Thymus (tissue), 11 donors: ENCODE data around the gene NRDE2. TPM values are rescaled to one million over a fixed set of nuclear protein-coding genes. Genes with fewer than 3 reads are reported as not detected.

Source experiments
- DNase-seq, 9 donors: peaks; one replicate each; pipeline ENCODE4 v3.0.0-alpha.2; 2013; ENCODE audit warnings: low spot score in 9 of 9, low read depth in 6 of 9, missing footprints in 1 of 9
- H3K27ac ChIP-seq, 2 donors: one replicate each; pipeline ENCODE4 v1.5.1; 2013; ENCODE audit warnings: control low read depth in 1 of 2, low read depth in 1 of 2, low read length in 1 of 2, mild to moderate bottlenecking in 1 of 2, moderate library complexity in 1 of 2
- H3K27me3 ChIP-seq, 2 donors: one replicate each; pipeline ENCODE4 v1.5.1; 2013; ENCODE audit warnings: low read length in 1 of 2; ENCODE audit not compliant: control insufficient read depth in 2 of 2, insufficient read depth in 1 of 2
- H3K36me3 ChIP-seq, 2 donors: one replicate each; pipeline ENCODE4 v1.5.1; 2013; ENCODE audit warnings: low read length in 1 of 2, mild to moderate bottlenecking in 1 of 2, moderate library complexity in 1 of 2; ENCODE audit not compliant: control insufficient read depth in 2 of 2, insufficient read depth in 2 of 2
- H3K4me1 ChIP-seq, 2 donors: one replicate each; pipeline ENCODE4 v1.5.1; 2013; ENCODE audit warnings: low read length in 2 of 2; ENCODE audit not compliant: control insufficient read depth in 2 of 2, insufficient read depth in 2 of 2
- H3K4me3 ChIP-seq, 2 donors: one replicate each; pipeline ENCODE4 v1.5.1; 2013; ENCODE audit warnings: low read length in 2 of 2, control low read depth in 1 of 2, mild to moderate bottlenecking in 1 of 2
- H3K9me3 ChIP-seq, 2 donors: one replicate each; pipeline ENCODE4 v1.5.1; 2013; ENCODE audit warnings: low read length in 1 of 2, mild to moderate bottlenecking in 1 of 2; ENCODE audit not compliant: control insufficient read depth in 2 of 2, insufficient read depth in 1 of 2
- whole genome bisulfite sequencing: extraction: QIAGEN DNeasy Blood & Tissue Kit; methylation state at CpG from one replicate; pipeline ENCODE4 v1.1.7; 2013; 5-methylcytosine and 5-hydroxymethylcytosine counted together
- polyA plus RNA-seq: library from polyadenylated mRNA; stranded (reverse); fragments of 200-250 nt; gene quantifications from one replicate; pipeline ENCODE4 v1.2.3, GENCODE V29; 2013
- total RNA-seq: library from RNA; stranded (reverse); fragments of 120-200 nt; gene quantifications from one replicate; pipeline ENCODE4 v1.2.4, GENCODE V29; 2013
- donor health status: healthy.

NRDE2 gene
- total and polyA plus RNA-seq, 2 donors: 9.4 to 12.5 TPM

DNA sequence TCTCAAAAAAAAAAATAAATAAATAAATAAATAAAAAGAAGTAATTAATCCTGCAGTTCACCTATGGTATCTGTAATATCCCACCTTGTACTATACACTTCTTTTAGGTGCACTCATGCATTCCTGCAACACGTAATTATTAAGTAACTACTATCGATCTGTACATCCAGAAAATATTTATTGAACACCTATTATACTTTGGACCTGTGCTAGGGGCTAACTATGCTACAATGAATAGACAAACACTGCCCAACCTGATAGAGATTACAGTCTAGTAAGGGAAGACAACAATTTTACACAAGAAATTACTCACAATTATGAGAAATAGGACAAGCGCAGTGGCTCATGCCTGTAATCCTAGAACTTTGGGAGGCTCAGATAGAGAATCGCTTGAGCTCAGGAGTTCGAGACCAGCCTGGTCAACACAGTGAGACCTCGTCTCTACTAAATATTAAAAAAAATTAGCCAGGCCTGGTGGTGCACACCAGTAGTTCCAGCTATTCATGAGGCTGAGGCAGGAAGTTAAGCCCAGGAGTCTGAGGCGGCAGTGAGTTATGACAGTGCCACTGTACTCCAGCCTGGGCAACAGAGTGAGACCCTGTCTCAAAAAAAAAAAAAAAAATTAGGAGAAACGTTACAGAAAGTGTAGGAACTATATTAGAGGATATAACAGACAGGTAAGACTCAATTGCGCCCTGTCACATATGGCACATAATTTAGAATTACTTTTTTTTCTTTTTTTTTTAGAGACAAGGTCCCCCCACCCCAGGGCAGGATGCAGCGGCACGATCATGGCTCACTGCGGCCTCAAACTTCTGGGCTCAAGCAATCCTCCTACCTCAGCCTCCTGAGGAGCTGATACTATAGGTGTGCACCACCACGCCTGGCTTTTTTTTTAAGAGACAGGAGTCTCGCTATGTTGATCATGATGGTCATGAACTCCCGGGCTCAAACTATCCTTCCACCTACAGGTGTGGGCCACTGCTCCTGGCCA is 1.2 kb downstream of the NRDE2 start:
- H3K27me3 ChIP-seq: peaks cover 0 to 4% of the 10 kb centered on the region in 2 donors
- no peaks in the 10 kb centered on the region for H3K9me3 ChIP-seq
- peak overlapping the region; percentile 73 to 75 for H3K4me3 ChIP-seq
- peaks cover 0 to 3% of the 10 kb centered on the region in 2 donors for H3K36me3 ChIP-seq
- peaks cover 9 to 10% of the 10 kb centered on the region in 2 donors for H3K4me1 ChIP-seq
- DNase-seq: no peak
- WGBS: 98% methylated on average over 15 of the region's 15 CpGs
- H3K27ac ChIP-seq: no peak overlapping the region

DNA sequence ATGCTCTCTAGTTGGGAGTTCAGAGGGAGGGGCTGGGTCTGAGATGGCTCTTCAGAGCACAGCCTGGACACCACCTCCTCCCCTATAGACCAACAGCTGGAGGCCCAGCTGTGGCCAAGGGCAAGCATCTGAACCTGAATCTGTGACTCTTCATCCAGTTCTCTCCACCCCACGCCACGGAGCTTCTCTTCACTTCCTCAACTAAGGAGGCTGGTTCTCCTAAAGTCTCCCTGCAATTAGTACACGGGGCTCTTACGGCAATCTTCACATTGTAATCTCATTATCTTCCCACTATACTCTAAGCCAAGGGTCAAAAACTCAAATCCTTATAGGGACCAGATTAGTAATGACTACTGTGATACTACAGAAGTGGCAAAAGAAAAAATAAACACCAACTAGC is 9.8 kb downstream of the NRDE2 start:
- H3K4me3 ChIP-seq: no peak overlapping the region
- H3K27ac ChIP-seq: no peak overlapping the region
- H3K4me1 ChIP-seq: no peaks in the 10 kb centered on the region
- 97% methylated on average over 4 of the region's 4 CpGs for WGBS
- H3K36me3 ChIP-seq: peaks cover 6 to 8% of the 10 kb centered on the region in 2 donors
- H3K27me3 ChIP-seq: no peaks in the 10 kb centered on the region
- H3K9me3 ChIP-seq: no peaks in the 10 kb centered on the region
- DNase-seq: no peak

DNA sequence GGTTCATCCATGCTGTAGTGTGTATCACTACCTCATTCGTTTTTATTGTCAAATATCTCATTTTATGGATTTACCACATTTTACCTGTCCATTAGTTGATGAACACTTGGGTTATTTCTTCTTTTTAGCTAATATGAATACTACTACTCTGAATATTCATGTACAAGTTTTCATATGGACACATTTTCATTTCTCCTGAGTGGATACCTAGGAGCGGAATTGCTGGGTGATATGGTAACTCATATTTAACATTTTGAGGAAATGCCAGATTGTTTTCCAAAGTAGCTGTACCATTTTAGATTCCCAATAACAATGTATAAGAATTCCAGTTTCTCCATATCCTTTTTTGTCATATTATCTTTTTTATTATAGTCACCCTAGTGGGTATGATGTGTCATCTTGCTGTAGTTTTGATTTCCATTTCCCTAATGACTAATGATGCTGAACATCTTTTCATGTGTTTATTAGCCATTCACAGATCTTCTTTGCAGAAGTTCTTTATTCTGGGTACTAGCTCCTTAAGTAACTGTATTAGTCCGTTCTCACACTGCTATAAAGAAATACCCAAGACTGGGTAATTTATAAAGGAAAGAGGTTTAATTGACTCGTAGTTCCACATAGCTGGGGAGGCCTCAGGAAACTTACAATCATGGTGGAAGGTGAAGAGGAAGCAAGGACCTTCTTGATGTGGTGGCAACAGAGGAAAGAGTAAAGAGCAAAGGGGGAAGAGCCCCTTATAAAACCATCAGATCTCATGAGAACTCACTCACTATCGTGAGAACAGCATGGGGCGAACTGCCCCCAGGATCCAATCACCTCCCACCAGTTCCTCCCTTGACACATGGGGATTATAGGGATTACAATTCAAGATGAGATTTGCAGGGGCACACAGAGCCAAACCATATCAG is 11.9 kb downstream of the NRDE2 start:
- no peak for DNase-seq
- Histone ChIP-seq H3K9me3 (no peaks in the 10 kb centered on the region), H3K27ac (no peak overlapping the region), H3K36me3 (peaks cover 15 to 16% of the 10 kb centered on the region in 2 donors), H3K4me1 (no peaks in the 10 kb centered on the region), H3K27me3 (no peaks in the 10 kb centered on the region), H3K4me3 (no peak overlapping the region)
- WGBS: 86% methylated on average over 6 of the region's 6 CpGs

DNA sequence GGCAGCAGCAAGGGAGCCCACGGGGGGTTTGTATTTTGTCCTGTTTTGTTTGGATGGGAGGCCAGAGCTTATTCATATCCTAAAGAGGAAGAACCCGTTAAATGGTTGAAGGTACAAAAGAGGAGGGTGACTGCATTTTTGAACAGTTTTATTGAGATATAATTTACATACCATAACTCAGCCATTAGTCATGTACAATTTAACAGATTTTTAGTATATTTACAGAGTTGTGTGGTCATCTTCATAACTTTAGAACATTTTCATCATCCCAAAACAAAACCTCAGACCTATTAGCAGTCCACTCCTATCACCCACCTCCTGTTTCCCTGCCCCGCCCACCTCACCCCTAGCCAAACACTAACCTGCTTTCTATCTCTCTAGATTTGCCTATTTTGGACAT is 12.6 kb downstream of the NRDE2 start:
- Histone ChIP-seq H3K4me1 (no peaks in the 10 kb centered on the region), H3K4me3 (no peak overlapping the region), H3K9me3 (no peaks in the 10 kb centered on the region), H3K27me3 (no peaks in the 10 kb centered on the region), H3K27ac (no peak overlapping the region), H3K36me3 (peaks cover 19 to 20% of the 10 kb centered on the region in 2 donors)
- no peak for DNase-seq
- WGBS: over 99% methylated on average over 3 of the region's 3 CpGs

DNA sequence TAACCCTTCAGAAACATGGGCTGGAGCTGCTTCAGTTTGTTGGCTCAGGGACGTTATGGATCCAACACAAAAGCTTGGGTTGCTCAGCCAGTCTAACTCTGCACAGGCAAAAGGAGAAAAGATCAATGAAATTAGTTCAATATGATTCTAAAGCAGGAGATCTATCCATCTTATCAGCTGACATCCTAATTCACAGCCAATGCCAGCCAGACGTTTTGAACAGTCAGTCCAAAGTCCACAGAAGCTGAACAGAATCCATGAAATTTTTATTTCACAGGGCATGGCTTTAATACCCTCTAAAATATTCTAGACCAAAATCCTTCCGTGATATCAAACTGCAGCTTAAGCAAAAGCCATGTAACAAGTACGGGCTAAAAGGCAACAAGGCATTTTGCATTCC is 13.7 kb downstream of the NRDE2 start:
- H3K36me3 ChIP-seq: peaks cover 25 to 27% of the 10 kb centered on the region in 2 donors
- H3K27ac ChIP-seq: no peak overlapping the region
- DNase-seq: no peak
- H3K9me3 ChIP-seq: no peaks in the 10 kb centered on the region
- no peak overlapping the region for H3K4me3 ChIP-seq
- no peaks in the 10 kb centered on the region for H3K4me1 ChIP-seq
- H3K27me3 ChIP-seq: no peaks in the 10 kb centered on the region
- 99% methylated on average over 4 of the region's 4 CpGs for WGBS

DNA sequence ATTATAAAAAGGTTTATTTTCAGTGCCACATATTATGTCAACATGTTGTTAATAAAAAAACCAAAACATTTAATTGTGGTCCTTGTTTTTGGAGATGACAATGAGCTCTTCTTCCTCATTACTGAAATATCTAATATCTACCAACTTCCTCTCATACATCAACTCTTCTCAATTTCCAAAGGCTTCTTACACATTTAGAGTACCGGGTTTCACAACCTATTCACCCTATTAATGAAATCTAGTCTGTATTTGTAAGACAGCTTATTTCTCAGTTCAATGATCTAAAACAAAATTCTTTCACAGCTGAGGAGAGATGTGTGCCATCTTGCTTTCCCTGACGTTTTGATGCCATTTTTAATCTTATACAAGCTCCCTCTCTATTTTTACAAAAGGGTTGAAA is 14.5 kb downstream of the NRDE2 start:
- Histone ChIP-seq H3K36me3 (peaks cover 30 to 31% of the 10 kb centered on the region in 2 donors), H3K9me3 (no peaks in the 10 kb centered on the region), H3K27ac (no peak overlapping the region), H3K4me1 (no peaks in the 10 kb centered on the region), H3K27me3 (no peaks in the 10 kb centered on the region), H3K4me3 (no peak overlapping the region)
- 95% methylated on average over 2 of the region's 2 CpGs for WGBS
- DNase-seq: no peak

DNA sequence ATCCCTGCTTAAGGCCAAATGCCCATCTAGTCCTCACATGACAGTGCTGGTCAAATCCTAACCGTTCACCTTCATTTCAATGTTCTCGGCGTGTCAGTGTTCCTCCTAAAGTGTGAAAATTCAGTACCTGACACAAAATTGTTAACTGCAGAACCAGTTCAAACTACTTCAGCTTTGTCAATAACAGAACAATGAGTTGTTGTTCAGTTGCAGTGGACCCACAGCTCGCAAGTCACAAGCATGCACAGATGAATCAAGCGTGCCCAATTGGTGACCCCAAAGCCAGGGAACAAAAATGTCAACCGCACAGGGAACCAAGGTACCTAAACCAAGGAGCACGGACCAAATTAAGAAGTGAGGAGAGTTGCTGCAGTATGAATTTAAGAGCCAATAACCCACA is 23.2 kb downstream of the NRDE2 start:
- WGBS: 99% methylated on average over 7 of the region's 7 CpGs
- no peaks in the 10 kb centered on the region for H3K4me1 ChIP-seq
- H3K36me3 ChIP-seq: peaks cover 41 to 44% of the 10 kb centered on the region in 2 donors
- H3K27ac ChIP-seq: no peak overlapping the region
- H3K27me3 ChIP-seq: no peaks in the 10 kb centered on the region
- H3K4me3 ChIP-seq: no peak overlapping the region
- DNase-seq: no peak
- no peaks in the 10 kb centered on the region for H3K9me3 ChIP-seq

DNA sequence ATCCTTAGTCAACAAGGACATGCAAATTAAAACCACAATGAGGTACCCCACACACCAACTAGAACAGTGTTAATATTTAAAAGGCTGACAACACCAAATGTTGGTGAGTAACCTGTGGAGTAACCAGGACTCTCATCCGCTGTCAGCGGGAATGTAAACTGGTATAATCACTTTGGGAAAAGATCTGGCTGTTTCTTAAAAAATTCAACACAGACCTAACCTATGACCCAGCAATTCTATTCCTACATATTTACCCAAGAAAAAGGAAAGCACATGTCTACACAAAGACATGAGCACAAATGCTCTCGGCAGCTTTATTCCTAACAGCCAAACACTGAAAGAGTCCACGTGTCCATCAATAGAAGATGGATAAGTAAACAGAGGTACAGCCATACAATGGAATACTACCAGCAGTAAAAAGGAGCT is 26.6 kb downstream of the NRDE2 start:
- H3K4me1 ChIP-seq: no peaks in the 10 kb centered on the region
- H3K4me3 ChIP-seq: no peak overlapping the region
- H3K27ac ChIP-seq: no peak overlapping the region

DNA sequence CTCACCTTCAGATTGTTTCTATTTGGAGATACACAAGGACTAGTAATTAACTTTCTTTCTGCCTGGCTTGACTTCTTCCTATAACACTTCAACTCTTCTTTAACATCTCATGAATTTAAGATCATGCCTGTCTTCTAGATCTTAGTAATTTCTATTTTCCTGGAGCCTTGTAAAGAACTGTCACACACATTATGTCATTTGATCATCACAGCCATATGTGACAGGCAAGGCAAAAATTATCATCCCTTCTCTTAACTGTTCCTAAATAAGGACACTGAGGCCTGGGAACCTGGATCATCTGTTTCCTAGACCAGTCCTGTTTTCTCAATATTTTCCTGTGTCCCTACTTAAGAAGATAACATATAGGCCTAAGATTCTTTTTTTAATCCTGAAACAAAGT is 27.2 kb downstream of the NRDE2 start:
- H3K9me3 ChIP-seq: no peaks in the 10 kb centered on the region
- H3K27ac ChIP-seq: no peak overlapping the region
- no peak overlapping the region for H3K4me3 ChIP-seq
- no peaks in the 10 kb centered on the region for H3K4me1 ChIP-seq
- no peak for DNase-seq
- peaks cover 49 to 51% of the 10 kb centered on the region in 2 donors for H3K36me3 ChIP-seq
- no peaks in the 10 kb centered on the region for H3K27me3 ChIP-seq

More for the DNA sequence above, 26.6 kb downstream of the NRDE2 start:
- H3K27me3 ChIP-seq: no peaks in the 10 kb centered on the region
- no peak for DNase-seq
- H3K36me3 ChIP-seq: peaks cover 46 to 51% of the 10 kb centered on the region in 2 donors
- 97% methylated on average over 4 of the region's 4 CpGs for WGBS
- H3K9me3 ChIP-seq: no peaks in the 10 kb centered on the region
